WTC11 (cell line): ENCODE results near the gene ANKRD13C.

Source experiments
- CREB1 ChIP-seq: sonication (generic); formaldehyde crosslinking; IDR thresholded peaks from 2 replicates; pipeline ENCODE4 v1.8.0; 2023; ENCODE audit warnings: mild to moderate bottlenecking, missing genetic modification reagents
- IRF2 ChIP-seq: sonication (generic); formaldehyde crosslinking; IDR thresholded peaks from 2 replicates; pipeline ENCODE4 v1.8.0; 2022; ENCODE audit warnings: low read depth, missing genetic modification reagents, borderline replicate concordance
- MXD4 ChIP-seq: fragments of 250-450 bp; sonication (Bioruptor Pico); IDR thresholded peaks from 2 replicates; pipeline ENCODE4 v1.8.0; 2021; ENCODE audit warnings: mild to moderate bottlenecking, moderate library complexity, borderline replicate concordance
- RELA ChIP-seq: sonication (generic); formaldehyde crosslinking; IDR thresholded peaks from 2 replicates; pipeline ENCODE4 v1.8.1; 2022; ENCODE audit warnings: missing genetic modification reagents, mild to moderate bottlenecking, borderline replicate concordance
- RORB ChIP-seq: fragments of 250-450 bp; sonication (Bioruptor Pico); IDR thresholded peaks from 2 replicates; pipeline ENCODE4 v1.9.0; 2021; ENCODE audit warnings: mild to moderate bottlenecking
- SMAD4 ChIP-seq: sonication (generic); formaldehyde crosslinking; IDR thresholded peaks from 2 replicates; pipeline ENCODE4 v1.8.0; 2022; ENCODE audit warnings: mild to moderate bottlenecking, missing genetic modification reagents
- SP1 ChIP-seq: sonication (generic); formaldehyde crosslinking; conservative IDR thresholded peaks from 2 replicates; pipeline ENCODE4 v1.8.1; 2022; ENCODE audit warnings: missing genetic modification reagents
- TCF7 ChIP-seq: sonication (generic); formaldehyde crosslinking; IDR thresholded peaks from 2 replicates; pipeline ENCODE4 v1.8.0; 2022; ENCODE audit warnings: mild to moderate bottlenecking, low read depth, missing genetic modification reagents, moderate library complexity
- ZNF396 ChIP-seq: fragments of 250-450 bp; sonication (Bioruptor Pico); IDR thresholded peaks from 2 replicates; pipeline ENCODE4 v1.8.0; 2021; ENCODE audit warnings: mild to moderate bottlenecking, moderate library complexity, borderline replicate concordance
- TF ChIP-seq, protein P1 (sequence below): sonication (generic); formaldehyde crosslinking; IDR thresholded peaks from 2 replicates; pipeline ENCODE4 v1.8.0; 2023; ENCODE audit warnings: missing genetic modification reagents, mild to moderate bottlenecking, borderline replicate concordance
- TF ChIP-seq, protein P2 (sequence below): fragments of 200-600 bp; IDR thresholded peaks from 2 replicates; pipeline ENCODE4 v1.8.0; 2022; ENCODE audit warnings: antibody characterized with exemption
- TF ChIP-seq, protein P3 (sequence below): sonication (generic); formaldehyde crosslinking; IDR thresholded peaks from 2 replicates; pipeline ENCODE4 v1.8.1; 2022; ENCODE audit warnings: mild to moderate bottlenecking, moderate library complexity, missing genetic modification reagents
- TF ChIP-seq, protein P4 (sequence below): sonication (generic); formaldehyde crosslinking; IDR thresholded peaks from 2 replicates; pipeline ENCODE4 v1.8.0; 2022; ENCODE audit warnings: mild to moderate bottlenecking, missing genetic modification reagents
- TF ChIP-seq, protein P5 (sequence below): sonication (generic); formaldehyde crosslinking; conservative IDR thresholded peaks from 2 replicates; pipeline ENCODE4 v1.8.1; 2023; ENCODE audit warnings: mild to moderate bottlenecking, low read depth, missing genetic modification reagents, moderate library complexity

DNA sequence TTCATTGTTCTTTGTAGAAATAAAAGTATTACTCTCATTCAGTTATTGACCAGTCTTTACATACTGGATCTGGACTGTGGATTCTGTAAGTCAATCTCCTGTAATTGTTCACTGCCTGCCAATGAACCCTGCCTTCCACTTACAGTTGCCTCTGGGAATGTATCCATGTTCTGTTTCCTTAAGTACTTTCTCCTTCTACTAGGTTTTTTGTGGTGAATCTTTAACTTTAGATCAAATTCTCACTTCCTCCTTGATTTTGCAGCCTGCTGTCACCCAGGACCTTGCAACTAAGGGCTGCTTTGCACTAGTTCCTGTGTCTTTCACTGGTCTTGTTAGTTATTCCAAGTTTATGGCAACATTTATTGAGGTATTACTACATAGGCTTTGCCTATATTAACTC is 28.2 kb upstream of the ANKRD13C start:
- TF ChIP-seq, protein P1, sequence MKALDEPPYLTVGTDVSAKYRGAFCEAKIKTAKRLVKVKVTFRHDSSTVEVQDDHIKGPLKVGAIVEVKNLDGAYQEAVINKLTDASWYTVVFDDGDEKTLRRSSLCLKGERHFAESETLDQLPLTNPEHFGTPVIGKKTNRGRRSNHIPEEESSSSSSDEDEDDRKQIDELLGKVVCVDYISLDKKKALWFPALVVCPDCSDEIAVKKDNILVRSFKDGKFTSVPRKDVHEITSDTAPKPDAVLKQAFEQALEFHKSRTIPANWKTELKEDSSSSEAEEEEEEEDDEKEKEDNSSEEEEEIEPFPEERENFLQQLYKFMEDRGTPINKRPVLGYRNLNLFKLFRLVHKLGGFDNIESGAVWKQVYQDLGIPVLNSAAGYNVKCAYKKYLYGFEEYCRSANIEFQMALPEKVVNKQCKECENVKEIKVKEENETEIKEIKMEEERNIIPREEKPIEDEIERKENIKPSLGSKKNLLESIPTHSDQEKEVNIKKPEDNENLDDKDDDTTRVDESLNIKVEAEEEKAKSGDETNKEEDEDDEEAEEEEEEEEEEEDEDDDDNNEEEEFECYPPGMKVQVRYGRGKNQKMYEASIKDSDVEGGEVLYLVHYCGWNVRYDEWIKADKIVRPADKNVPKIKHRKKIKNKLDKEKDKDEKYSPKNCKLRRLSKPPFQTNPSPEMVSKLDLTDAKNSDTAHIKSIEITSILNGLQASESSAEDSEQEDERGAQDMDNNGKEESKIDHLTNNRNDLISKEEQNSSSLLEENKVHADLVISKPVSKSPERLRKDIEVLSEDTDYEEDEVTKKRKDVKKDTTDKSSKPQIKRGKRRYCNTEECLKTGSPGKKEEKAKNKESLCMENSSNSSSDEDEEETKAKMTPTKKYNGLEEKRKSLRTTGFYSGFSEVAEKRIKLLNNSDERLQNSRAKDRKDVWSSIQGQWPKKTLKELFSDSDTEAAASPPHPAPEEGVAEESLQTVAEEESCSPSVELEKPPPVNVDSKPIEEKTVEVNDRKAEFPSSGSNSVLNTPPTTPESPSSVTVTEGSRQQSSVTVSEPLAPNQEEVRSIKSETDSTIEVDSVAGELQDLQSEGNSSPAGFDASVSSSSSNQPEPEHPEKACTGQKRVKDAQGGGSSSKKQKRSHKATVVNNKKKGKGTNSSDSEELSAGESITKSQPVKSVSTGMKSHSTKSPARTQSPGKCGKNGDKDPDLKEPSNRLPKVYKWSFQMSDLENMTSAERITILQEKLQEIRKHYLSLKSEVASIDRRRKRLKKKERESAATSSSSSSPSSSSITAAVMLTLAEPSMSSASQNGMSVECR: no peak
- TF ChIP-seq IRF2 (no peak), RELA (no peak), CREB1 (CRISPR knock-in tag) (no peak), SP1 (CRISPR knock-in tag) (no peak), RORB (no peak), SMAD4 (CRISPR knock-in tag) (no peak), TCF7 (CRISPR knock-in tag) (no peak), ZNF396 (CRISPR knock-in tag) (no peak), MXD4 (CRISPR knock-in tag) (no peak)
- TF ChIP-seq, protein P2, sequence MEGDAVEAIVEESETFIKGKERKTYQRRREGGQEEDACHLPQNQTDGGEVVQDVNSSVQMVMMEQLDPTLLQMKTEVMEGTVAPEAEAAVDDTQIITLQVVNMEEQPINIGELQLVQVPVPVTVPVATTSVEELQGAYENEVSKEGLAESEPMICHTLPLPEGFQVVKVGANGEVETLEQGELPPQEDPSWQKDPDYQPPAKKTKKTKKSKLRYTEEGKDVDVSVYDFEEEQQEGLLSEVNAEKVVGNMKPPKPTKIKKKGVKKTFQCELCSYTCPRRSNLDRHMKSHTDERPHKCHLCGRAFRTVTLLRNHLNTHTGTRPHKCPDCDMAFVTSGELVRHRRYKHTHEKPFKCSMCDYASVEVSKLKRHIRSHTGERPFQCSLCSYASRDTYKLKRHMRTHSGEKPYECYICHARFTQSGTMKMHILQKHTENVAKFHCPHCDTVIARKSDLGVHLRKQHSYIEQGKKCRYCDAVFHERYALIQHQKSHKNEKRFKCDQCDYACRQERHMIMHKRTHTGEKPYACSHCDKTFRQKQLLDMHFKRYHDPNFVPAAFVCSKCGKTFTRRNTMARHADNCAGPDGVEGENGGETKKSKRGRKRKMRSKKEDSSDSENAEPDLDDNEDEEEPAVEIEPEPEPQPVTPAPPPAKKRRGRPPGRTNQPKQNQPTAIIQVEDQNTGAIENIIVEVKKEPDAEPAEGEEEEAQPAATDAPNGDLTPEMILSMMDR: no peak
- TF ChIP-seq, protein P3, sequence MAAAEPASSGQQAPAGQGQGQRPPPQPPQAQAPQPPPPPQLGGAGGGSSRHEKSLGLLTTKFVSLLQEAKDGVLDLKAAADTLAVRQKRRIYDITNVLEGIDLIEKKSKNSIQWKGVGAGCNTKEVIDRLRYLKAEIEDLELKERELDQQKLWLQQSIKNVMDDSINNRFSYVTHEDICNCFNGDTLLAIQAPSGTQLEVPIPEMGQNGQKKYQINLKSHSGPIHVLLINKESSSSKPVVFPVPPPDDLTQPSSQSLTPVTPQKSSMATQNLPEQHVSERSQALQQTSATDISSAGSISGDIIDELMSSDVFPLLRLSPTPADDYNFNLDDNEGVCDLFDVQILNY (CRISPR knock-in tag): no peak
- TF ChIP-seq, protein P4, sequence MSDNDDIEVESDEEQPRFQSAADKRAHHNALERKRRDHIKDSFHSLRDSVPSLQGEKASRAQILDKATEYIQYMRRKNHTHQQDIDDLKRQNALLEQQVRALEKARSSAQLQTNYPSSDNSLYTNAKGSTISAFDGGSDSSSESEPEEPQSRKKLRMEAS (CRISPR knock-in tag): no peak
- TF ChIP-seq, protein P5, sequence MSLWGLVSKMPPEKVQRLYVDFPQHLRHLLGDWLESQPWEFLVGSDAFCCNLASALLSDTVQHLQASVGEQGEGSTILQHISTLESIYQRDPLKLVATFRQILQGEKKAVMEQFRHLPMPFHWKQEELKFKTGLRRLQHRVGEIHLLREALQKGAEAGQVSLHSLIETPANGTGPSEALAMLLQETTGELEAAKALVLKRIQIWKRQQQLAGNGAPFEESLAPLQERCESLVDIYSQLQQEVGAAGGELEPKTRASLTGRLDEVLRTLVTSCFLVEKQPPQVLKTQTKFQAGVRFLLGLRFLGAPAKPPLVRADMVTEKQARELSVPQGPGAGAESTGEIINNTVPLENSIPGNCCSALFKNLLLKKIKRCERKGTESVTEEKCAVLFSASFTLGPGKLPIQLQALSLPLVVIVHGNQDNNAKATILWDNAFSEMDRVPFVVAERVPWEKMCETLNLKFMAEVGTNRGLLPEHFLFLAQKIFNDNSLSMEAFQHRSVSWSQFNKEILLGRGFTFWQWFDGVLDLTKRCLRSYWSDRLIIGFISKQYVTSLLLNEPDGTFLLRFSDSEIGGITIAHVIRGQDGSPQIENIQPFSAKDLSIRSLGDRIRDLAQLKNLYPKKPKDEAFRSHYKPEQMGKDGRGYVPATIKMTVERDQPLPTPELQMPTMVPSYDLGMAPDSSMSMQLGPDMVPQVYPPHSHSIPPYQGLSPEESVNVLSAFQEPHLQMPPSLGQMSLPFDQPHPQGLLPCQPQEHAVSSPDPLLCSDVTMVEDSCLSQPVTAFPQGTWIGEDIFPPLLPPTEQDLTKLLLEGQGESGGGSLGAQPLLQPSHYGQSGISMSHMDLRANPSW (CRISPR knock-in tag): no peak
